HepG2 (cell line): Measurements from ENCODE around the gene PARM1. TPM values are rescaled to one million over a fixed set of nuclear protein-coding genes. Genes with fewer than 3 reads are reported as not detected.

Source experiments
- ATAC-seq: fragments of 200-7000 bp; cut with Tn5 transposase; 3 replicates; pipeline ENCODE4 v1.9.1; 2020; ENCODE audit warnings: mild to moderate bottlenecking, moderate library complexity
- BruUV-seq: library from RNA; stranded (reverse); fragments of 400-500 nt; replicated peaks from 2 replicates; lab custom pipeline; 2021; lab: Mats Ljungman, UMichigan
- CTCF ChIA-PET: fragments of 300-600 bp; formaldehyde crosslinking; extraction: SDS; loops from one replicate; lab custom pipeline; 2021; ENCODE audit warnings: low total read pairs, inconsistent platforms, low intra/inter-chr PET ratio; lab: Yijun Ruan, JAX
- POLR2A ChIA-PET: fragments of 350-600 bp; sonication (Branson Sonifier 250); formaldehyde crosslinking; loops from one replicate; lab custom pipeline; 2020; ENCODE audit warnings: antibody characterized with exemption, inconsistent platforms; lab: Yijun Ruan, JAX
- DNase-seq: peaks from one replicate; pipeline ENCODE4 v3.0.0-alpha.2; 2015; ENCODE audit warnings: low spot score
- FAIRE-seq: peaks from 3 replicates; lab custom pipeline; 2011; peaks lifted over from hg19 to GRCh38; lab: Jason Lieb, UNC
- H2AFZ ChIP-seq: one replicate; pipeline ENCODE4 v1.6.1; 2011; ENCODE audit warnings: low read length, inconsistent platforms
- H3K27ac ChIP-seq: fragments of 300-600 bp; 3 replicates; pipeline ENCODE4 v1.8.0; 2011; ENCODE audit warnings: mixed run types, mild to moderate bottlenecking, mixed read lengths, low read length, inconsistent platforms; ENCODE audit not compliant: insufficient read depth; ENCODE audit errors: extremely low read length
- H3K27me3 ChIP-seq, 2 experiments: fragments of 200-600 bp in 1 of 2; 2 replicates in 1 of 2; 3 replicates in 1 of 2; pipeline versions ENCODE4 v1.6.0 to v1.8.0; 2011; ENCODE audit warnings: low read length in 2 of 2, mild to moderate bottlenecking in 2 of 2, moderate library complexity in 2 of 2, inconsistent platforms in 1 of 2; ENCODE audit not compliant: insufficient read depth in 2 of 2, control insufficient read depth in 1 of 2
- H3K36me3 ChIP-seq, 2 experiments: fragments of 200-600 bp in 1 of 2; replicated peaks in 1 of 2; 2 replicates in 1 of 2; 3 replicates in 1 of 2; pipeline versions ENCODE4 v1.5.1 to v1.8.0; 2011; ENCODE audit warnings: low read length in 2 of 2, inconsistent platforms in 1 of 2; ENCODE audit not compliant: insufficient read depth in 2 of 2, control insufficient read depth in 1 of 2
- H3K4me1 ChIP-seq: 2 replicates; pipeline ENCODE4 v1.5.1; 2012; ENCODE audit warnings: low read length, inconsistent platforms; ENCODE audit not compliant: insufficient read depth
- H3K4me2 ChIP-seq: 2 replicates; pipeline ENCODE4 v1.6.0; 2011; ENCODE audit warnings: low read depth, low read length, inconsistent platforms
- H3K4me3 ChIP-seq, 3 experiments: fragments of 200-600 bp in 1 of 3; sonication (generic), shearing (Covaris generic) in 1 of 3; replicated peaks in 1 of 3; 2 replicates each; pipeline ENCODE4 v1.5.1; 2011 to 2016; ENCODE audit warnings: low read length in 3 of 3, inconsistent platforms in 2 of 3, low read depth in 2 of 3, mild to moderate bottlenecking in 2 of 3, control low read depth in 1 of 3, mixed read lengths in 1 of 3; ENCODE audit not compliant: insufficient read depth in 1 of 3
- H3K79me2 ChIP-seq: one replicate; pipeline ENCODE4 v1.6.1; 2011; ENCODE audit warnings: low read length, inconsistent platforms; ENCODE audit not compliant: insufficient read depth
- H3K9ac ChIP-seq: 2 replicates; pipeline ENCODE4 v1.6.0; 2011; ENCODE audit warnings: mild to moderate bottlenecking, low read depth, low read length, inconsistent platforms; ENCODE audit not compliant: insufficient read depth
- H3K9me3 ChIP-seq: 2 replicates; pipeline ENCODE4 v1.5.1; 2012; ENCODE audit warnings: mild to moderate bottlenecking, low read length
- H4K20me1 ChIP-seq: 2 replicates; pipeline ENCODE4 v1.6.0; 2011; ENCODE audit warnings: inconsistent platforms, mild to moderate bottlenecking, low read length, moderate library complexity; ENCODE audit not compliant: insufficient read depth
- HCFC1 ChIP-seq: fragments of 150-350 bp; IDR thresholded peaks from 2 replicates; pipeline ENCODE4 v1.6.1; 2014; ENCODE audit warnings: low read depth, low read length
- MED13 ChIP-seq: sonication (generic); formaldehyde crosslinking; IDR thresholded peaks from 2 replicates; pipeline ENCODE4 v1.5.0; 2020; ENCODE audit warnings: missing genetic modification reagents
- SRSF9 ChIP-seq: fragments of 200-400 bp; formaldehyde crosslinking; IDR thresholded peaks from 2 replicates; pipeline ENCODE4 v1.6.1; 2018; ENCODE audit warnings: borderline replicate concordance, mild to moderate bottlenecking, low read depth, low read length; ENCODE audit not compliant: insufficient read depth, poor library complexity, severe bottlenecking
- ZNF670 ChIP-seq: sonication (generic); formaldehyde crosslinking; IDR thresholded peaks from 2 replicates; pipeline ENCODE4 v1.8.0; 2022; ENCODE audit warnings: mild to moderate bottlenecking, missing genetic modification reagents, borderline replicate concordance
- WGBS: methylation state at CpG from one replicate; pipeline ENCODE4 v1.1.6; 2017; ENCODE audit warnings: low lambda C conversion rate; 5-methylcytosine and 5-hydroxymethylcytosine counted together
- in situ Hi-C: cut with HindIII; loops from 2 replicates; pipeline ENCODE4 v1.10.0; 2017; ENCODE audit warnings: low pct_unique_long_range_greater_than_20kb; ENCODE audit not compliant: extremely low pct_ligation_motif_present
- intact Hi-C: fragments of 100-400 bp; cut with micrococcal nuclease; formaldehyde crosslinking; loops from one replicate; pipeline ENCODE4 v1.10.0; 2022; ENCODE audit not compliant: unreplicated experiment
- polyA plus RNA-seq, 8 experiments: library from polyadenylated mRNA; depleted of rRNA in 3 of 8; stranded (reverse) in 7 of 8; unstranded in 1 of 8; fragments of >200 nt; fragmentation: Illumina TruSeq in 4 of 8; extraction: Trizol in 4 of 8; gene quantifications; 2 replicates each; pipeline versions ENCODE4 v1.2.1 to v1.2.3, GENCODE V29; 2011 to 2016; ENCODE audit warnings: low read depth in 4 of 8, missing spikeins in 1 of 8, mixed read lengths in 1 of 8; ENCODE audit not compliant: insufficient read depth in 1 of 8
- total RNA-seq, 5 experiments: library from RNA; depleted of rRNA; stranded (reverse); fragments of >200 nt; fragmentation: Illumina TruSeq; extraction: Trizol; gene quantifications; 2 replicates each; pipeline ENCODE4 v1.2.3, GENCODE V29; 2016; ENCODE audit warnings: low read depth in 1 of 5
- TF ChIP-seq, protein P1 (sequence below): sonication (generic); formaldehyde crosslinking; IDR thresholded peaks from 2 replicates; pipeline ENCODE4 v1.8.0; 2022; ENCODE audit warnings: mild to moderate bottlenecking, missing genetic modification reagents; ENCODE audit not compliant: insufficient replicate concordance

The PARM1 gene
- total and polyA plus RNA-seq, 2 of the 13 experiments (the other 11 are each of a cell fraction or from before 2014, with no cell fraction given) = not detected

DNA sequence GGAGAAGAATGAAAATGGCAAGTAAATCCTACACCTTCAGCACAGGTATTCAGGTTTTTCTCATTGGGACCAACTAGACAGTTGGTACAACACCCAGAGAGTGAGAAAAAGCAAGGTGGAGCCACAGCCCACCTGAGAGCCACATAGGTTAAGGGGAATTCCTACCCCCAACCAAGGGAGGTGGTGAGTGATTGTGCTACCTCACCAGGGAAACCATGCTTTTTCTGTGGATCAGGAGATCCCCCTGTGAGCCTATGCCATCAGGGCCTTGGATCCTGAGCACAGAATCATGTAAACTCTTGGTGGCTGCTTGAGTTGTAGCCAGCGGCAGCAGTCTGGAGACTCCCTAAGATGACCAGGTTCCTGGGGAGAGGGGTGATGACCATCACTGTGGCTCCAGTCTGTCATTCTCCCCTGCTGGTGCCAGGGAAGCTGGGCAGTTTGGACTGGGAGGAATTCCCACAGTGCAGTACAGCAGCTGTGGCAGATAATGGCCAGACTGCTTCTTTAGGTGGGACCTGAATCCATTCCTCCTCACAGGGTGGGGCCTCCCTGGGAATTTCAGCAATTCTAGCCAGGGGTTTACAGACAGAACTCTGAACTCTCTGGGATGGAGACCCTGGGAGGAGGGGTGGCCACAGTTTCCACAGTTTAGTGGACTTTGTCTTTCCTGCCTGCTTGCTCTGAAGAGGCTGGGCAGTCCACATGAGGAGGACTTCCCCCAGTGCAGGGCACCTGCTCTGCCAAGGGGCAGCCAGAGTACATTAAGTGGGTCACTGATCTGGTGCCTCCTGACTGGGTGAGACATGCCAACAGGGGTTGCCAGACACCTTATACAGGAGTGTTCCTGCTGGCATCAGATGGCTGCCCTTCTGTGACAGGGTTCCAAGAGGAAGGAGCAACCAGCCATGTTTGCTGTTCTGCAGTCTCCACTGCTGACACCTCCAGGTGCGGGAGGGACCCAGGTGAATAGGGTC lies 43.2 kb downstream of the PARM1 start:
- Histone ChIP-seq H3K79me2 (no peaks in the 10 kb centered on the region), H3K4me2 (no peak overlapping the region), H3K27ac (no peak overlapping the region), H3K9me3 (peaks cover 7% of the 10 kb centered on the region; the same call in 1 of the 2 replicates), H4K20me1 (no peaks in the 10 kb centered on the region), H2AFZ (no peak overlapping the region), H3K36me3 (no peaks in the 10 kb centered on the region), H3K4me3 (no peak overlapping the region), H3K9ac (no peak overlapping the region), H3K27me3 (no peaks in the 10 kb centered on the region), H3K4me1 (0 out of 2 replicates have a peak, but pooled peaks cover 4% of the 10 kb centered on the region)
- POLR2A ChIA-PET = no interaction called here
- intact Hi-C loops (no loop called here), in situ Hi-C loops (no loop called here)
- TF ChIP-seq MED13 (no peak), ZNF670 (CRISPR knock-in tag) (no peak), HCFC1 (no peak), SRSF9 (no peak)
- FAIRE-seq = no peak
- no peak for ATAC-seq
- DNase-seq = no peak
- no TSS peak for BruUV-seq
- 92% methylated on average over 1 of the region's 2 CpGs for WGBS
- CTCF ChIA-PET = no interaction called here

DNA sequence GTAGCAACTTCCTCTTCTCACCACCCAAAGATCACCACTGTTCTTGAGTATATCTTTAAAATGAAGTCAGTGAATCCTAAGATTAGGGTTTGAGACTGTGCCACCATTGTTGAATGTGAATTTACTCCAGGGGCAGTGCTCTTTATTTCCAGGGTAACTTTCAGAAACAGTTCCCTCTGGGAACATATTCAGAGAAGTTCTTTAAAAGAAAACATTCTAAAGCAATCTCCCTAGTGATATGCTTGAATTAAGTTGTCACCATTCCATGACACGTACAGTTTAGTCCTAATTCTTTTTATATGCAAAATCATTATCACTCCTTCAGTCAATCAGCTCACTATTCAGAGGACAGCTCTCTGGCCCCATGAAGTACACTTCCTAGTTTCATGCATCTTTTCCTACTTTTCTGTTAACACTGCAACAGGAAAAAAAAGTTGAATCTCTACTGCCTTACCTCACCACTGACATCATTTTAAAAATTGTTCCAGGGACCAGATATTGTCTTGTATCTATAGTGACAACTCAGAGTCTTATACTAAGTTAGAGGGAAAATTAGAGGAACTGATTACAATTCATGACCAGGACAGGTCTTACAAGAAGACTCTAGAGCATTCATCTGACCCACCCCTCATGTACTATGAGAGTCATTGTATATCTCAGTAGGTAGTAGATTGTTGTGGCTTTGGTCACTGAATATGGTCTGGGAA lies 49.8 kb downstream of the PARM1 start:
- no peak overlapping the region for H3K9ac ChIP-seq
- H3K9me3 ChIP-seq = peaks cover 7% of the 10 kb centered on the region; the same call in 1 of the 2 replicates
- no peak overlapping the region for H2AFZ ChIP-seq
- no peaks in the 10 kb centered on the region for H3K36me3 ChIP-seq
- intact Hi-C loops = no loop called here
- no peak overlapping the region for H3K27ac ChIP-seq
- H3K79me2 ChIP-seq = no peaks in the 10 kb centered on the region
- no peak overlapping the region for H3K4me2 ChIP-seq
- WGBS = 4% methylated on average over 1 of the region's 1 CpG
- H3K4me1 ChIP-seq = no peaks in the 10 kb centered on the region
- no peak for FAIRE-seq
- H3K27me3 ChIP-seq = no peaks in the 10 kb centered on the region
- H4K20me1 ChIP-seq = no peaks in the 10 kb centered on the region
- POLR2A ChIA-PET = no interaction called here
- H3K4me3 ChIP-seq = no peak overlapping the region
- CTCF ChIA-PET = no interaction called here
- in situ Hi-C loops = no loop called here
- no peak for DNase-seq
- TF ChIP-seq, protein P1, sequence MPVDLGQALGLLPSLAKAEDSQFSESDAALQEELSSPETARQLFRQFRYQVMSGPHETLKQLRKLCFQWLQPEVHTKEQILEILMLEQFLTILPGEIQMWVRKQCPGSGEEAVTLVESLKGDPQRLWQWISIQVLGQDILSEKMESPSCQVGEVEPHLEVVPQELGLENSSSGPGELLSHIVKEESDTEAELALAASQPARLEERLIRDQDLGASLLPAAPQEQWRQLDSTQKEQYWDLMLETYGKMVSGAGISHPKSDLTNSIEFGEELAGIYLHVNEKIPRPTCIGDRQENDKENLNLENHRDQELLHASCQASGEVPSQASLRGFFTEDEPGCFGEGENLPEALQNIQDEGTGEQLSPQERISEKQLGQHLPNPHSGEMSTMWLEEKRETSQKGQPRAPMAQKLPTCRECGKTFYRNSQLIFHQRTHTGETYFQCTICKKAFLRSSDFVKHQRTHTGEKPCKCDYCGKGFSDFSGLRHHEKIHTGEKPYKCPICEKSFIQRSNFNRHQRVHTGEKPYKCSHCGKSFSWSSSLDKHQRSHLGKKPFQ (CRISPR knock-in tag) = no peak
- BruUV-seq = no TSS peak
- ATAC-seq = no peak
